Spinal cord (tissue), 10 donors: ENCODE data around the gene MPL. TPM values are rescaled to one million over a fixed set of nuclear protein-coding genes. Genes with fewer than 3 reads are reported as not detected.

Source experiments
- DNase-seq, 6 donors: peaks; one replicate each; pipeline versions ENCODE4 v3.0.0 to v3.0.0-alpha.2; 2013 to 2015; ENCODE audit warnings: low spot score in 6 of 6, low read depth in 4 of 6
- H3K27ac ChIP-seq: one replicate; pipeline ENCODE4 v1.5.1; 2013; ENCODE audit warnings: low read depth, low read length, control low read depth
- H3K27me3 ChIP-seq: one replicate; pipeline ENCODE4 v1.6.1; 2013; ENCODE audit warnings: low read length; ENCODE audit not compliant: control insufficient read depth, insufficient read depth
- H3K36me3 ChIP-seq: one replicate; pipeline ENCODE4 v1.6.1; 2013; ENCODE audit warnings: low read length; ENCODE audit not compliant: control insufficient read depth, insufficient read depth
- H3K4me1 ChIP-seq: one replicate; pipeline ENCODE4 v1.6.1; 2013; ENCODE audit warnings: low read length; ENCODE audit not compliant: control insufficient read depth, insufficient read depth
- H3K4me3 ChIP-seq: one replicate; pipeline ENCODE4 v1.5.1; 2013; ENCODE audit warnings: low read depth, low read length, control low read depth
- H3K9me3 ChIP-seq: one replicate; pipeline ENCODE4 v1.6.1; 2013; ENCODE audit warnings: low read length; ENCODE audit not compliant: control insufficient read depth, insufficient read depth
- WGBS: methylation state at CpG from one replicate; pipeline ENCODE4 v1.1.5; 2013; ENCODE audit warnings: missing lambda C conversion rate; ENCODE audit not compliant: insufficient coverage; 5-methylcytosine and 5-hydroxymethylcytosine counted together
- polyA plus RNA-seq, 2 donors: library from polyadenylated mRNA; unstranded; fragments of 120-200 nt; gene quantifications; one replicate each; pipeline ENCODE4 v1.2.1, GENCODE V29; 2013; ENCODE audit not compliant: insufficient read length in 2 of 2
- total RNA-seq, 2 donors: library from RNA; depleted of rRNA in 1 of 2; stranded (reverse); fragments of 120-200 nt in 1 of 2; fragments of >200 nt in 1 of 2; gene quantifications; one replicate each; pipeline versions ENCODE4 v1.2.3 to v1.2.4, GENCODE V29; 2013 to 2014
- donor health status: healthy.

MPL gene
- total and polyA plus RNA-seq, 4 donors, result 0.11 to 1.2 (median 0.40) TPM

GRCh38 chr1:43339584-43340232, 2.1 kb downstream of the MPL start:
- DNase-seq, result no peak
- no peaks in the 10 kb centered on the region for H3K9me3 ChIP-seq
- H3K27ac ChIP-seq, result no peak overlapping the region
- 86% methylated on average over 6 of the region's 6 CpGs for WGBS
- no peaks in the 10 kb centered on the region for H3K27me3 ChIP-seq
- no peaks in the 10 kb centered on the region for H3K4me1 ChIP-seq
- H3K36me3 ChIP-seq, result no peaks in the 10 kb centered on the region
- H3K4me3 ChIP-seq, result no peak overlapping the region

- no peaks in the 10 kb centered on the region for H3K9me3 ChIP-seq
- DNase-seq, result no peak
- H3K4me1 ChIP-seq, result no peaks in the 10 kb centered on the region
- H3K36me3 ChIP-seq, result no peaks in the 10 kb centered on the region
- no peak overlapping the region for H3K27ac ChIP-seq
- H3K4me3 ChIP-seq, result no peak overlapping the region
- H3K27me3 ChIP-seq, result no peaks in the 10 kb centered on the region
- no CpG with 5 or more reads among the region's 1 CpG for WGBS
Measured at GRCh38 chr1:43340559-43340958, 2.9 kb downstream of the MPL start.

DNA sequence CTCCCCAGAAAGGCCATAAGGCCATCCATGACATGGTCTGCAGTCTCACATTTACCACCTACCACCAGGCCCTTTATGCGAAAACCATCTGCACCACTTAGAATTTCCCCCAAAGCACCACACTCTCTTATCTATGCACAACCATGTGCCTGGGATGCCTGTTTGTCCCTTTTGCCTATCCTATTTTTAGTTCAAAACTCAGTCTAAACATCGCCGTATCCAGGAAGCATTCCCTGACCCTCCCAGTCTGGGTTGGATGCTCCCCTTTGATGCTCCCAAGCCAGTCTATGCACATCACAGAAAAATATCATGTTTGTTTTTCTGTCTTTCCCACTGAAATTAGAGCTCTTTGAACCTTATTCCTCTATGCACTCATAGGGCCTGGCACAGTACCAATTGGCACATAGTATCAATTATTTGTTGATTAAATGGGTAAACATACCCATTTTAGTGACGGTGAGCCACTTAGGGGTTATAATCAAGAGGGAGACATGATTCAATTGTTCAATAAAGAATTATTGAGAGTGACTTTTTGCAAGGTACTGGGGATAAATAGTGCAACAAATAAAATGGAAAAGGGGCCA, 6.7 kb downstream of the MPL start:
- Histone ChIP-seq H3K27me3 (peaks cover 4% of the 10 kb centered on the region), H3K36me3 (no peaks in the 10 kb centered on the region), H3K4me3 (no peak overlapping the region), H3K9me3 (no peaks in the 10 kb centered on the region), H3K27ac (no peak overlapping the region), H3K4me1 (peaks cover 10% of the 10 kb centered on the region)
- WGBS, result 96% methylated on average over 3 of the region's 4 CpGs
- no peak for DNase-seq

GRCh38 chr1:43345120-43345519, 7.5 kb downstream of the MPL start:
- H3K4me3 ChIP-seq, result no peak overlapping the region
- H3K36me3 ChIP-seq, result no peaks in the 10 kb centered on the region
- peaks cover 15% of the 10 kb centered on the region for H3K4me1 ChIP-seq
- no peaks in the 10 kb centered on the region for H3K9me3 ChIP-seq
- H3K27ac ChIP-seq, result no peak overlapping the region
- 79% methylated on average over 3 of the region's 3 CpGs for WGBS
- peaks cover 4% of the 10 kb centered on the region for H3K27me3 ChIP-seq
- DNase-seq, result no peak

GRCh38 chr1:43346636-43347035, 9.0 kb downstream of the MPL start:
- 83% methylated on average over 4 of the region's 5 CpGs for WGBS
- Histone ChIP-seq H3K27ac (no peak overlapping the region), H3K4me1 (peaks cover 15% of the 10 kb centered on the region), H3K36me3 (no peaks in the 10 kb centered on the region), H3K27me3 (peaks cover 4% of the 10 kb centered on the region), H3K9me3 (no peaks in the 10 kb centered on the region), H3K4me3 (no peak overlapping the region)
- DNase-seq, result no peak

DNA sequence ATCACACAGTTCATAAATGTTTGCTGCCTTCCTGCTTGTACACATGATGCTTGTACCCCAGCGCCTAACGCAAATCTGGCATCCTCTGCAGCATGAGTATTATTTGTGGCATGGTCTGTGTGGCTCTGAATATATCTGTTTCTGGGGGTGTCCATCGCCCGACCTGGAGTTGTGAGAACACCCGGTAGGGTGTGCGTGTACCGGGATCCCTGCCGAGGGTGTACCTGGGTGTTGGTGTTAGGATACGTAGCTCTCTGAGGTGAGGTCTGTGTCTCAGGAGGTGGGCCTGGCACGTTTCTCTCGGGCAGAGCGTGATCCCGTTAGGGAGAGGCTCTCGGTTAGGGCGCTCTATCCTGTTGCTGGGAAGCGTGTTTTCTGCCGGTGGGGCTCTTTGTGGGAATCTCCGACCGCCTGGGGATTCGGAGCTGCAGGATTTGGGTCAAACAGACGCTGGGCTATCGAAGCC, 10.8 kb downstream of the MPL start:
- 14% methylated on average over 22 of the region's 22 CpGs for WGBS
- Histone ChIP-seq H3K27me3 (peaks cover 4% of the 10 kb centered on the region), H3K4me3 (peak overlapping the region; percentile 57), H3K4me1 (peaks cover 15% of the 10 kb centered on the region), H3K36me3 (no peaks in the 10 kb centered on the region), H3K27ac (peak overlapping the region; percentile 64), H3K9me3 (no peaks in the 10 kb centered on the region)
- DNase-seq, result no peak

DNA sequence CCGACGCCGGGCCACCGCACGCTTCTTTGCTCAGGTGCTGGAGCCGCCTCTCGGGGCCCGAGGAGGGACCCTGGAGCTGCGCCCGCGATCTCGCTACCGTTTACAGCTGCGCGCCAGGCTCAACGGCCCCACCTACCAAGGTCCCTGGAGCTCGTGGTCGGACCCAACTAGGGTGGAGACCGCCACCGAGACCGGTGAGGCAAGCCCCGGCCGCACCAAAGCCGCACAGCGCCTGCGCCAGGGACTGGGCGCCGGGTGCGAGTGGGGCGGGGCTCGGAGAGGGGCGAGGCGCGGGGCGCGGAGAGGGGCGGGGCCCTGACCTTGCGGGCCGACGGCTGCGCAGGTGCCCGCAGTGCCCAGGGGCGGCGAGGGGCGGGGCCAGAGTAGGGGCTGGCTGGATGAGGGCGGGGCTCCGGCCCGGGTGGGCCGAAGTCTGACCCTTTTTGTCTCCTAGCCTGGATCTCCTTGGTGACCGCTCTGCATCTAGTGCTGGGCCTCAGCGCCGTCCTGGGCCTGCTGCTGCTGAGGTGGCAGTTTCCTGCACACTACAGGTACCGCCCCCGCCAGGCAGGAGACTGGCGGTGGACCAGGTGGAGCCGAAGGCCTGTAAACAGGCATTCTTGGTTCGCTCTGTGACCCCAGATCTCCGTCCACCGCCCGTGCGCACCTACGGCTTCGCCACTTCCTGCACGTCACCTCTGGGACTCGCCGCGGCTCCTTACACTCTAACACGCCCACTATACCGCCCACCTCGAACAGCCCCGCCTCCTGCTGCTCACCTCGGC, 11.4 kb downstream of the MPL start:
- H3K9me3 ChIP-seq, result no peaks in the 10 kb centered on the region
- peaks cover 15% of the 10 kb centered on the region for H3K4me1 ChIP-seq
- WGBS, result 1% methylated on average over 72 of the region's 72 CpGs
- peak overlapping the region; percentile 69 for H3K27ac ChIP-seq
- no peaks in the 10 kb centered on the region for H3K36me3 ChIP-seq
- peak in 3 of 6 donors; percentile 70 to 95 (median 86) for DNase-seq
- H3K4me3 ChIP-seq, result peak overlapping the region; percentile 57
- H3K27me3 ChIP-seq, result peaks cover 4% of the 10 kb centered on the region

DNA sequence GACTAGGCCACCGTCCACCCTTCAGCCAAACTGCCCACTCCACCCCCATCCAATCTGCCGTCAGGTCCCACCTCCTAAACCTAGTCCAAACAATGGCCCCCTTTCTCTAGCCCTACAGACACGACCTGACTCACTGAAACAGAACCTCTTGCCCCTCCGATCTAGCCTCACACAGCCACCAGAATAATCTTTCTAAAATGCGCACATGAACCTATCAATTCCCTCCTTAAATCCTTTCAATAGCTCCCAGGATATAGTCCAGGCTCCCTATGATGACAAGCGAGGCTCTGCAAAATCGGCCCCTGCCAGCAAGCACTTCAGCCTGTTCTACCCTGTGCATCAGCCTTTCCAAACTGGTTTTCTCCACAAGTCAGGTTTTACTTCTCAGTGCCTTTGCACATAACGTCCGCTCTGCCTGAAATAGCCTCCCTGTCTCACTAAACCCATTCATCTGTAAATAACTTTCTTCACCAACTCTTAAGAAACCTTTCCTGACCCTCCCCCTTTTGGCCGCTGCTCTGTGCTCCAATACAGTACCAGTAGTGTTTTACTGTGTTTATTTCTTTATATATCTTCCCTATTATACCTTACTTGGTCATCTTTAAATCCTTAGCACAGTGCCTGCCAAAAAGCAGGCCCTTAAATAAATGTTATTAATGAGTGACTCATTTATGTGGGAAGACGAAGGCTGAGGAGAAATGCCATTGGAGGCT, 12.1 kb downstream of the MPL start:
- no peaks in the 10 kb centered on the region for H3K9me3 ChIP-seq
- peaks cover 15% of the 10 kb centered on the region for H3K4me1 ChIP-seq
- DNase-seq, result no peak
- H3K36me3 ChIP-seq, result no peaks in the 10 kb centered on the region
- 29% methylated on average over 9 of the region's 11 CpGs for WGBS
- peaks cover 4% of the 10 kb centered on the region for H3K27me3 ChIP-seq
- H3K27ac ChIP-seq, result peak overlapping the region; percentile 69
- H3K4me3 ChIP-seq, result peak overlapping the region; percentile 57

- WGBS, result no CpG with 5 or more reads among the region's 1 CpG
- no peak for DNase-seq
- H3K27me3 ChIP-seq, result peaks cover 4% of the 10 kb centered on the region
Measured at GRCh38 chr1:43350976-43351375, 13.4 kb downstream of the MPL start.

More at GRCh38 chr1:43350976-43351375, 13.4 kb downstream of the MPL start:
- Histone ChIP-seq H3K36me3 (peaks cover 2% of the 10 kb centered on the region), H3K4me1 (peaks cover 15% of the 10 kb centered on the region), H3K4me3 (no peak overlapping the region), H3K9me3 (no peaks in the 10 kb centered on the region), H3K27ac (no peak overlapping the region)
